ENCODE data around the gene DPY19L1. TPM values are rescaled to one million over a fixed set of nuclear protein-coding genes. Genes with fewer than 3 reads are reported as not detected.
"Not testable (repeated sequence)": the region's sequence is repeated elsewhere in the genome, so short reads cannot be mapped to it uniquely, and the experiment has no call there.

Gene DPY19L1
- total RNA-seq, 2 donors from 2014 or later, result 35.8 to 75.1 TPM

DNA sequence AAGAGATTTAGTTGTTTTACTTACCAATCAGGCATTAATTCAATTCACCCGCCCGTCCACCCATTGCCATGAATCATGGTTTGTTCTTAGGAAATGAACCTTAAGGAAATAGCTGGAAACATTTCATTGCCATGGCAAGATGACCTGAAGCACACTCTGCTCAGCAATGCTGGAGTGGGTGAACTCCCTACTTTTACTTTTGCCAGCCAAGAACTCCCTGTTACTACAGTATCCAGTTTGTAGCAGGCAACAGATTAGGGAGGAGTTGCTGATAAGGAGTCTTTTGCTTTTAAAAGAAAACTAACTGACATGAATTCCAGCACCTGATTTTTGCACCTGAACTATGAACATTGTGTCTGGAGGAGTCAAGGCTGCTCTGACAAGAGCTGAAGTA lies 10.6 kb upstream of the DPY19L1 start:
- not testable (repeated sequence) for H3K27ac ChIP-seq (ENCODE audit: low read depth, low read length); H3K36me3 ChIP-seq (ENCODE audit: control insufficient read depth, insufficient read depth, low read length); H3K4me1 Mint-ChIP-seq; DNase-seq; H3K4me3 ChIP-seq (ENCODE audit: low read length); H3K4me3 Mint-ChIP-seq; H3K9ac ChIP-seq (ENCODE audit: extremely low read depth, low read length, poor library complexity, severe bottlenecking); H3K36me3 Mint-ChIP-seq (ENCODE audit: low read depth); H3K9me3 ChIP-seq (ENCODE audit: control insufficient read depth, low read length); H3K9me3 Mint-ChIP-seq; H3K27ac Mint-ChIP-seq; H3K27me3 ChIP-seq (ENCODE audit: control insufficient read depth, insufficient read depth, low read length, poor library complexity, severe bottlenecking); H3K4me1 ChIP-seq (ENCODE audit: control insufficient read depth, insufficient read depth, low read length)
- 98% methylated on average over 2 of the region's 2 CpGs; no CpG with 5 or more reads in 1 of the 2 experiments for WGBS, 2 experiments (ENCODE audit: insufficient coverage in 1 of 2, insufficient read length in 1 of 2)
- peaks cover 26% of the 10 kb centered on the region for H3K27me3 Mint-ChIP-seq (ENCODE audit: insufficient read depth)

DNA sequence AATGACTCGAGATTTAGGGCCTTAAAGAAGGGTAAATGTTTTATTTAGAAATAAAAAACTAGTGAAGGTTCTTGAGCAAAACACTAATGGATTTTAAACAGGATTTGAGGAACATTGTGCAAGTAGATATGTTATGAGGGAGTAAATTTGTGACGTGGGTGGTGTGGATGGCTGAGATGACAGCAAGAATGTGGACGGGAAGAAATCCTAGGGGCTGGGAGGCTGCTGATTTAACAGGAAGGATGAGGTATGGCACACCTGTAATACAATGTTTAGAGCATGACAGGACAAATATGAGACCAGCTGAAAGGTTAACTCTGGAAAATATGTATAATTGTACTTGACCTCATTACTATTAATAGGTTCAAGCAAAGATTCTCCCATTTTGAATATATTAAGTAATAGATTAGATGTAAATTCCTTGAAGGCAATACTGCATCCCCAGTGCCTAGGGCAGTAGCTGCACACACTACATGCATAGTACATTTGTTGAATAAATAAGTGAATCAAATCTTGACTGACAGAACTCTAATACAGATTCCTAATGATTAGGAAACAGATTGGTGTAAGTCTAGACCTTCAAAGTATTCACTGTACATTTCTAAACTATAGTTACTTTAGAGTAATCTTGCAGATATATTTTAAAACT lies 10.1 kb upstream of the DPY19L1 start:
- not testable (repeated sequence) for H3K36me3 Mint-ChIP-seq (ENCODE audit: low read depth); H3K27me3 ChIP-seq (ENCODE audit: control insufficient read depth, insufficient read depth, low read length, poor library complexity, severe bottlenecking); H3K4me1 ChIP-seq (ENCODE audit: control insufficient read depth, insufficient read depth, low read length); H3K9me3 Mint-ChIP-seq; H3K9me3 ChIP-seq (ENCODE audit: control insufficient read depth, low read length); H3K4me3 Mint-ChIP-seq; H3K4me1 Mint-ChIP-seq; H3K36me3 ChIP-seq (ENCODE audit: control insufficient read depth, insufficient read depth, low read length); DNase-seq; H3K4me3 ChIP-seq (ENCODE audit: low read length); H3K9ac ChIP-seq (ENCODE audit: extremely low read depth, low read length, poor library complexity, severe bottlenecking); H3K27ac ChIP-seq (ENCODE audit: low read depth, low read length); H3K27ac Mint-ChIP-seq
- peaks cover 31% of the 10 kb centered on the region for H3K27me3 Mint-ChIP-seq (ENCODE audit: insufficient read depth)
- 90 to 100% methylated on average over 1 to 3 of the region's 3 CpGs for WGBS, 2 experiments (ENCODE audit: insufficient coverage in 1 of 2, insufficient read length in 1 of 2)

DNA sequence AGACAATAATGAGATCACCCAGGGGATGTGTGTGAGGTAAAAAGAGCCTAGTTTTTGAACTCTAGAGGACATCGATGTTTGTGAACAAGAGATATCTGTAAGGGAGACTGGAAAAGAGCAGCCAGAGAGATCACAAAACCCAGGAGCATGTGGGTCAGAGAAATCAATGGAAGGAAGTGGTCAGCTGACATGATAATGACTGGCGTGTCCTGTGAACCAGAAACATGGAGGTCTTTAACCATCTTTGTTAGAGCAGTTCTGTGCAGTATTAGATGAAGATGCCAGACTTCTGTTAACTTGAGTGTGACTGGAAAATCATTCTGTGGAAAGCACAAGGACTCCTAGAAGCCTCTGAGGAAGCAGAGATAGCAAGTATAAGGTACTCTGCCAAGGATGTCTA lies 6.0 kb upstream of the DPY19L1 start:
- H3K27ac Mint-ChIP-seq; H3K4me1 Mint-ChIP-seq; H3K36me3 ChIP-seq (ENCODE audit: control insufficient read depth, insufficient read depth, low read length); H3K4me1 ChIP-seq (ENCODE audit: control insufficient read depth, insufficient read depth, low read length); H3K9me3 ChIP-seq (ENCODE audit: control insufficient read depth, low read length); DNase-seq; H3K4me3 ChIP-seq (ENCODE audit: low read length); H3K4me3 Mint-ChIP-seq; H3K9me3 Mint-ChIP-seq; H3K36me3 Mint-ChIP-seq (ENCODE audit: low read depth); H3K9ac ChIP-seq (ENCODE audit: extremely low read depth, low read length, poor library complexity, severe bottlenecking); H3K27ac ChIP-seq (ENCODE audit: low read depth, low read length): not testable (repeated sequence)
- peaks cover 10% of the 10 kb centered on the region for H3K27me3 ChIP-seq (ENCODE audit: control insufficient read depth, insufficient read depth, low read length, poor library complexity, severe bottlenecking)
- 90 to 97% methylated on average over 2 of the region's 2 CpGs for WGBS, 2 experiments (ENCODE audit: insufficient coverage in 1 of 2, insufficient read length in 1 of 2)
- peaks cover 46% of the 10 kb centered on the region for H3K27me3 Mint-ChIP-seq (ENCODE audit: insufficient read depth)

DNA sequence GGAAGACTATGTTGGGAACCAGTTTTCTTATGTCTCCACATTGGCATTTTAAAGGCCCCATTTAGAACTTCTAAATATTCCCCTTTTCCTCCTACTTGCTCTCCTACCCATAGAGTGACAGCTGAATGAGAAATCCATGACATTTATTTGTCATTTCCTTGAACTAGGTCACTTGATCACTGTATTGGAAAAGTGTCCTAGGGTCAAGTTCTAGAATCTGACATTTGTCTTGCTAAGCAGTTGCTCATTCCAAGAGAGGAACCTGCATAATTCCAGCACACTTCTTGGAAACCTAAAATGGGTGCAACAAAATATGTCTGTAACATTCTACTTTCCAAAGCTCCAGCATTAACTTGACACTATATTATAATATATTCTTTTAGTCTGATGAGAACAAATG lies 3.6 kb upstream of the DPY19L1 start:
- Mint-ChIP-seq H3K36me3 (ENCODE audit: low read depth) (no peaks in the 10 kb centered on the region), H3K4me1 (peaks cover 13% of the 10 kb centered on the region), H3K4me3 (no peak overlapping the region), H3K27me3 (ENCODE audit: insufficient read depth) (peaks cover 35% of the 10 kb centered on the region), H3K27ac (no peak overlapping the region), H3K9me3 (no peaks in the 10 kb centered on the region)
- H3K4me3 ChIP-seq (ENCODE audit: low read length), result no peak overlapping the region
- H3K36me3 ChIP-seq (ENCODE audit: control insufficient read depth, insufficient read depth, low read length), result no peaks in the 10 kb centered on the region
- H3K9ac ChIP-seq (ENCODE audit: extremely low read depth, low read length, poor library complexity, severe bottlenecking), result no peak overlapping the region
- H3K27ac ChIP-seq (ENCODE audit: low read depth, low read length), result no peak overlapping the region
- DNase-seq, result no peak
- no peaks in the 10 kb centered on the region for H3K9me3 ChIP-seq (ENCODE audit: control insufficient read depth, low read length)
- H3K27me3 ChIP-seq (ENCODE audit: control insufficient read depth, insufficient read depth, low read length, poor library complexity, severe bottlenecking), result peaks cover 10% of the 10 kb centered on the region
- H3K4me1 ChIP-seq (ENCODE audit: control insufficient read depth, insufficient read depth, low read length), result no peaks in the 10 kb centered on the region
- TF ChIP-seq, protein P1, sequence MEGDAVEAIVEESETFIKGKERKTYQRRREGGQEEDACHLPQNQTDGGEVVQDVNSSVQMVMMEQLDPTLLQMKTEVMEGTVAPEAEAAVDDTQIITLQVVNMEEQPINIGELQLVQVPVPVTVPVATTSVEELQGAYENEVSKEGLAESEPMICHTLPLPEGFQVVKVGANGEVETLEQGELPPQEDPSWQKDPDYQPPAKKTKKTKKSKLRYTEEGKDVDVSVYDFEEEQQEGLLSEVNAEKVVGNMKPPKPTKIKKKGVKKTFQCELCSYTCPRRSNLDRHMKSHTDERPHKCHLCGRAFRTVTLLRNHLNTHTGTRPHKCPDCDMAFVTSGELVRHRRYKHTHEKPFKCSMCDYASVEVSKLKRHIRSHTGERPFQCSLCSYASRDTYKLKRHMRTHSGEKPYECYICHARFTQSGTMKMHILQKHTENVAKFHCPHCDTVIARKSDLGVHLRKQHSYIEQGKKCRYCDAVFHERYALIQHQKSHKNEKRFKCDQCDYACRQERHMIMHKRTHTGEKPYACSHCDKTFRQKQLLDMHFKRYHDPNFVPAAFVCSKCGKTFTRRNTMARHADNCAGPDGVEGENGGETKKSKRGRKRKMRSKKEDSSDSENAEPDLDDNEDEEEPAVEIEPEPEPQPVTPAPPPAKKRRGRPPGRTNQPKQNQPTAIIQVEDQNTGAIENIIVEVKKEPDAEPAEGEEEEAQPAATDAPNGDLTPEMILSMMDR (conservative IDR thresholded peaks at IDR 0.05), result no peak

Measured in endodermal cell (in vitro differentiated cells).